Endothelial cell of umbilical vein (primary cell): ENCODE results near the gene NPIPA3.
"Not testable (repeated sequence)": the region's sequence is repeated elsewhere in the genome, so short reads cannot be mapped to it uniquely, and the experiment has no call there.

Experiments
- EZH2 ChIP-seq: IDR thresholded peaks from 2 replicates; pipeline ENCODE4 v1.6.1; 2012; ENCODE audit warnings: borderline replicate concordance, low read depth, mild to moderate bottlenecking, moderate library complexity, low read length, inconsistent platforms; ENCODE audit not compliant: severe bottlenecking
- FOS ChIP-seq: IDR thresholded peaks from 2 replicates; pipeline ENCODE4 v1.6.1; 2011; ENCODE audit warnings: mild to moderate bottlenecking, low read length, moderate library complexity, borderline replicate concordance; ENCODE audit not compliant: insufficient read depth
- GATA2 ChIP-seq: IDR thresholded peaks from 2 replicates; pipeline ENCODE4 v1.7.0; 2011; ENCODE audit warnings: low read depth, mild to moderate bottlenecking, moderate library complexity, mixed read lengths, low read length; ENCODE audit not compliant: insufficient read length, insufficient read depth
- JUN ChIP-seq: IDR thresholded peaks from 2 replicates; pipeline ENCODE4 v1.6.1; 2011; ENCODE audit warnings: borderline replicate concordance, low read depth; ENCODE audit not compliant: insufficient read length, insufficient read depth
- MYC ChIP-seq: IDR thresholded peaks from one replicate; pipeline ENCODE4 v1.6.1; 2011; ENCODE audit warnings: mild to moderate bottlenecking, low read depth, low read length
- POLR2A ChIP-seq: IDR thresholded peaks from 2 replicates; pipeline ENCODE4 v1.6.1; 2012; ENCODE audit warnings: low read depth, mild to moderate bottlenecking, control low read depth, low read length
- POLR2AphosphoS5 ChIP-seq: IDR thresholded peaks from 2 replicates; pipeline ENCODE4 v1.6.1; 2012; ENCODE audit warnings: low read depth, mild to moderate bottlenecking, control low read depth, low read length, moderate library complexity; ENCODE audit not compliant: insufficient read depth
- TF ChIP-seq, protein P1 (sequence below), 2 donors: IDR thresholded peaks; 1 replicate in 1 of 2; 2 replicates in 1 of 2; pipeline ENCODE4 v1.5.1; 2011; ENCODE audit warnings: low read length in 2 of 2, mild to moderate bottlenecking in 2 of 2, moderate library complexity in 2 of 2, control low read depth in 1 of 2, inconsistent platforms in 1 of 2, low read depth in 1 of 2; ENCODE audit not compliant: insufficient read depth in 1 of 2; ENCODE audit errors: extremely low read depth in 1 of 2

DNA sequence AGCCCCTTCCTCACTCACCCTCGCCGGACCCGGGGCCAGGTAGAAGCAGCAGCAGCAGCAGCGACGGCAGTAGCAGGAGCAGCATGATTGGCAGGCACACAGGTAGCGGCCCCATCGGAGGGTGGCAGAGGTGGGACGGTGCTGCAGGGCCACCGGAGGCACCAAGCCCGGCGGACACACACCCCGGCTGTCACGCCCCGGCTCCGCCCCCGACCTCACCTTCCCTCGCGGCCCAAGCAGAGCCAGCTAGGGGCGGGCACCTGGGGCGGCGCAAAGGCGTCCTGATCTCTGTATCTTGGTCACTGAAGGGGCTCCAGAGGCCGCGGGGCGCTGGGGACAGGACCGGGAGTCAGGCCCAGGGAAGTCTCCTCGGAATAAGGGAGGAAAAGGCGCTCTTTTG, 30.0 kb downstream of the NPIPA3 start:
- TF ChIP-seq, protein P1, sequence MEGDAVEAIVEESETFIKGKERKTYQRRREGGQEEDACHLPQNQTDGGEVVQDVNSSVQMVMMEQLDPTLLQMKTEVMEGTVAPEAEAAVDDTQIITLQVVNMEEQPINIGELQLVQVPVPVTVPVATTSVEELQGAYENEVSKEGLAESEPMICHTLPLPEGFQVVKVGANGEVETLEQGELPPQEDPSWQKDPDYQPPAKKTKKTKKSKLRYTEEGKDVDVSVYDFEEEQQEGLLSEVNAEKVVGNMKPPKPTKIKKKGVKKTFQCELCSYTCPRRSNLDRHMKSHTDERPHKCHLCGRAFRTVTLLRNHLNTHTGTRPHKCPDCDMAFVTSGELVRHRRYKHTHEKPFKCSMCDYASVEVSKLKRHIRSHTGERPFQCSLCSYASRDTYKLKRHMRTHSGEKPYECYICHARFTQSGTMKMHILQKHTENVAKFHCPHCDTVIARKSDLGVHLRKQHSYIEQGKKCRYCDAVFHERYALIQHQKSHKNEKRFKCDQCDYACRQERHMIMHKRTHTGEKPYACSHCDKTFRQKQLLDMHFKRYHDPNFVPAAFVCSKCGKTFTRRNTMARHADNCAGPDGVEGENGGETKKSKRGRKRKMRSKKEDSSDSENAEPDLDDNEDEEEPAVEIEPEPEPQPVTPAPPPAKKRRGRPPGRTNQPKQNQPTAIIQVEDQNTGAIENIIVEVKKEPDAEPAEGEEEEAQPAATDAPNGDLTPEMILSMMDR (IDR thresholded peaks at IDR 0.05; ENCODE audit: extremely low read depth in 1 of 2, insufficient read depth in 1 of 2, low read depth in 1 of 2, low read length in 2 of 2), result not testable (repeated sequence)
- TF ChIP-seq POLR2A, GATA2, FOS, MYC, EZH2, POLR2AphosphoS5, JUN: not testable (repeated sequence)
